ENCODE results near the gene LAMA4.
A peak's percentile ranks its signal among the peaks of the same experiment; 100 is the strongest.

LAMA4 gene

GRCh38 chr6:112275365-112275764, 21.0 kb upstream of the LAMA4 start:
- DNase-seq: no peak

GRCh38 chr6:112274774-112275173, 20.4 kb upstream of the LAMA4 start:
- no peak for DNase-seq

GRCh38 chr6:112272799-112273198, 18.4 kb upstream of the LAMA4 start:
- DNase-seq: no peak

- DNase-seq: no peak
These were observed 16.4 kb upstream of the LAMA4 start for GRCh38 chr6:112270756-112271155.

- no peak for DNase-seq
These were observed 15.7 kb upstream of the LAMA4 start for GRCh38 chr6:112269979-112270566.

GRCh38 chr6:112269114-112269513, 14.7 kb upstream of the LAMA4 start:
- no peak for DNase-seq

- no peak for DNase-seq
These were observed 14.3 kb upstream of the LAMA4 start for GRCh38 chr6:112268654-112269053.

GRCh38 chr6:112268019-112268418, 13.7 kb upstream of the LAMA4 start:
- no peak for DNase-seq

GRCh38 chr6:112266331-112266730, 12.0 kb upstream of the LAMA4 start:
- DNase-seq: no peak

GRCh38 chr6:112259337-112259675, 4.9 kb upstream of the LAMA4 start:
- no peak for DNase-seq

- no peak for DNase-seq
These were observed 4.4 kb upstream of the LAMA4 start for GRCh38 chr6:112258642-112259336.

- DNase-seq: no peak
These were observed 3.0 kb upstream of the LAMA4 start for GRCh38 chr6:112257178-112257855.

GRCh38 chr6:112254921-112255320, 554 bp upstream of the LAMA4 start:
- DNase-seq: no peak

GRCh38 chr6:112253498-112253840, 898 bp downstream of the LAMA4 start:
- no peak for DNase-seq

GRCh38 chr6:112252571-112253497, 1.5 kb downstream of the LAMA4 start:
- DNase-seq: no peak

GRCh38 chr6:112251171-112251875, 3.0 kb downstream of the LAMA4 start:
- DNase-seq: peak; percentile 21

- DNase-seq: no peak
These were observed 4.9 kb downstream of the LAMA4 start for GRCh38 chr6:112249489-112249888.

GRCh38 chr6:112247275-112247674, 7.1 kb downstream of the LAMA4 start:
- DNase-seq: no peak

GRCh38 chr6:112245511-112246203, 8.7 kb downstream of the LAMA4 start:
- DNase-seq: no peak

- DNase-seq: no peak
These were observed 10.2 kb downstream of the LAMA4 start for GRCh38 chr6:112243861-112244827.
